Hepatocyte (in vitro differentiated cells): ENCODE data around the gene PAN3.

ENCODE experiments used
- EZH2 ChIP-seq: fragments of 200-600 bp; sonication (generic); IDR thresholded peaks from 2 replicates; pipeline ENCODE4 v1.6.1; 2016; ENCODE audit warnings: antibody characterized with exemption, mild to moderate bottlenecking, borderline replicate concordance
- TF ChIP-seq, protein P1 (sequence below): fragments of 200-600 bp; sonication (generic); IDR thresholded peaks from 2 replicates; pipeline ENCODE4 v1.5.1; 2016; ENCODE audit warnings: antibody characterized with exemption, mild to moderate bottlenecking; ENCODE audit not compliant: poor library complexity

- TF ChIP-seq, protein P1, sequence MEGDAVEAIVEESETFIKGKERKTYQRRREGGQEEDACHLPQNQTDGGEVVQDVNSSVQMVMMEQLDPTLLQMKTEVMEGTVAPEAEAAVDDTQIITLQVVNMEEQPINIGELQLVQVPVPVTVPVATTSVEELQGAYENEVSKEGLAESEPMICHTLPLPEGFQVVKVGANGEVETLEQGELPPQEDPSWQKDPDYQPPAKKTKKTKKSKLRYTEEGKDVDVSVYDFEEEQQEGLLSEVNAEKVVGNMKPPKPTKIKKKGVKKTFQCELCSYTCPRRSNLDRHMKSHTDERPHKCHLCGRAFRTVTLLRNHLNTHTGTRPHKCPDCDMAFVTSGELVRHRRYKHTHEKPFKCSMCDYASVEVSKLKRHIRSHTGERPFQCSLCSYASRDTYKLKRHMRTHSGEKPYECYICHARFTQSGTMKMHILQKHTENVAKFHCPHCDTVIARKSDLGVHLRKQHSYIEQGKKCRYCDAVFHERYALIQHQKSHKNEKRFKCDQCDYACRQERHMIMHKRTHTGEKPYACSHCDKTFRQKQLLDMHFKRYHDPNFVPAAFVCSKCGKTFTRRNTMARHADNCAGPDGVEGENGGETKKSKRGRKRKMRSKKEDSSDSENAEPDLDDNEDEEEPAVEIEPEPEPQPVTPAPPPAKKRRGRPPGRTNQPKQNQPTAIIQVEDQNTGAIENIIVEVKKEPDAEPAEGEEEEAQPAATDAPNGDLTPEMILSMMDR, result no peak
- no peak for TF ChIP-seq EZH2
Observed at GRCh38 chr13:28089065-28089464, 49.3 kb upstream of the PAN3 start.
